Mononuclear cell (primary cell): ENCODE results near the gene SLC9A7. TPM values are rescaled to one million over a fixed set of nuclear protein-coding genes. Genes with fewer than 3 reads are reported as not detected.

Source experiments
- H3K27me3 ChIP-seq: 2 replicates; pipeline ENCODE4 v1.6.0; 2011; ENCODE audit warnings: low read length, control low read depth; ENCODE audit not compliant: insufficient read depth
- H3K4me1 ChIP-seq: 2 replicates; pipeline ENCODE4 v1.5.1; 2011; ENCODE audit warnings: mild to moderate bottlenecking, low read length, control low read depth; ENCODE audit not compliant: insufficient read depth
- H3K4me3 ChIP-seq: 2 replicates; pipeline ENCODE4 v1.5.1; 2011; ENCODE audit warnings: mild to moderate bottlenecking, low read length, moderate library complexity
- H3K9me3 ChIP-seq: 2 replicates; pipeline ENCODE4 v1.5.1; 2011; ENCODE audit warnings: low read depth, mild to moderate bottlenecking, control low read depth, low read length
- total RNA-seq: library from RNA; depleted of rRNA; stranded (reverse); fragments of >200 nt; gene quantifications from one replicate; pipeline ENCODE4 v1.2.3, GENCODE V29; 2012

The SLC9A7 gene
- total RNA-seq, 1 donor: 12.5 TPM

- Histone ChIP-seq H3K9me3 (no peaks in the 10 kb centered on the region), H3K4me1 (peaks cover 39% of the 10 kb centered on the region), H3K27me3 (no peaks in the 10 kb centered on the region), H3K4me3 (no peak overlapping the region)
Measured at GRCh38 chrX:46628460-46629371, 130.2 kb downstream of the SLC9A7 start.

GRCh38 chrX:46627711-46628419 is 131.1 kb downstream of the SLC9A7 start:
- H3K9me3 ChIP-seq: no peaks in the 10 kb centered on the region
- H3K27me3 ChIP-seq: no peaks in the 10 kb centered on the region
- peaks cover 39% of the 10 kb centered on the region for H3K4me1 ChIP-seq
- no peak overlapping the region for H3K4me3 ChIP-seq

GRCh38 chrX:46627062-46627461 is 131.9 kb downstream of the SLC9A7 start:
- Histone ChIP-seq H3K4me3 (no peak overlapping the region), H3K9me3 (no peaks in the 10 kb centered on the region)

GRCh38 chrX:46626566-46626965 is 132.4 kb downstream of the SLC9A7 start:
- no peaks in the 10 kb centered on the region for H3K9me3 ChIP-seq
- H3K27me3 ChIP-seq: no peaks in the 10 kb centered on the region
- peaks cover 39% of the 10 kb centered on the region for H3K4me1 ChIP-seq
- no peak overlapping the region for H3K4me3 ChIP-seq

More at GRCh38 chrX:46627062-46627461, 131.9 kb downstream of the SLC9A7 start:
- Histone ChIP-seq H3K27me3 (no peaks in the 10 kb centered on the region), H3K4me1 (peaks cover 39% of the 10 kb centered on the region)

GRCh38 chrX:46624090-46624786 is 134.7 kb downstream of the SLC9A7 start:
- Histone ChIP-seq H3K4me1 (peaks cover 28% of the 10 kb centered on the region), H3K27me3 (no peaks in the 10 kb centered on the region), H3K9me3 (no peaks in the 10 kb centered on the region), H3K4me3 (no peak overlapping the region)

GRCh38 chrX:46621572-46621971 is 137.3 kb downstream of the SLC9A7 start:
- Histone ChIP-seq H3K4me3 (no peak overlapping the region), H3K4me1 (peaks cover 2% of the 10 kb centered on the region), H3K27me3 (no peaks in the 10 kb centered on the region), H3K9me3 (no peaks in the 10 kb centered on the region)

GRCh38 chrX:46620505-46620904 is 138.4 kb downstream of the SLC9A7 start:
- no peaks in the 10 kb centered on the region for H3K9me3 ChIP-seq
- no peak overlapping the region for H3K4me3 ChIP-seq
- no peaks in the 10 kb centered on the region for H3K27me3 ChIP-seq

GRCh38 chrX:46618947-46619346 is 140.0 kb downstream of the SLC9A7 start:
- Histone ChIP-seq H3K4me1 (no peaks in the 10 kb centered on the region), H3K4me3 (no peak overlapping the region), H3K27me3 (no peaks in the 10 kb centered on the region), H3K9me3 (no peaks in the 10 kb centered on the region)

More at GRCh38 chrX:46620505-46620904, 138.4 kb downstream of the SLC9A7 start:
- H3K4me1 ChIP-seq: no peaks in the 10 kb centered on the region

GRCh38 chrX:46617906-46618305 is 141.0 kb downstream of the SLC9A7 start:
- no peaks in the 10 kb centered on the region for H3K9me3 ChIP-seq

GRCh38 chrX:46611658-46612362 is 147.1 kb downstream of the SLC9A7 start:
- Histone ChIP-seq H3K9me3 (no peaks in the 10 kb centered on the region), H3K4me3 (no peak overlapping the region), H3K4me1 (no peaks in the 10 kb centered on the region), H3K27me3 (no peaks in the 10 kb centered on the region)

More at GRCh38 chrX:46617906-46618305, 141.0 kb downstream of the SLC9A7 start:
- no peaks in the 10 kb centered on the region for H3K27me3 ChIP-seq
- no peak overlapping the region for H3K4me3 ChIP-seq
- no peaks in the 10 kb centered on the region for H3K4me1 ChIP-seq

GRCh38 chrX:46610070-46610658 is 148.8 kb downstream of the SLC9A7 start:
- no peaks in the 10 kb centered on the region for H3K9me3 ChIP-seq
- no peak overlapping the region for H3K4me3 ChIP-seq
- H3K4me1 ChIP-seq: no peaks in the 10 kb centered on the region
- no peaks in the 10 kb centered on the region for H3K27me3 ChIP-seq

GRCh38 chrX:46607916-46608315 is 151.0 kb downstream of the SLC9A7 start:
- no peaks in the 10 kb centered on the region for H3K27me3 ChIP-seq
- no peaks in the 10 kb centered on the region for H3K4me1 ChIP-seq
- no peak overlapping the region for H3K4me3 ChIP-seq

GRCh38 chrX:46602468-46603102 is 156.3 kb downstream of the SLC9A7 start:
- no peak overlapping the region for H3K4me3 ChIP-seq
- no peaks in the 10 kb centered on the region for H3K9me3 ChIP-seq
- no peaks in the 10 kb centered on the region for H3K27me3 ChIP-seq
- H3K4me1 ChIP-seq: no peaks in the 10 kb centered on the region

More at GRCh38 chrX:46607916-46608315, 151.0 kb downstream of the SLC9A7 start:
- H3K9me3 ChIP-seq: no peaks in the 10 kb centered on the region

GRCh38 chrX:46601283-46601682 is 157.6 kb downstream of the SLC9A7 start:
- H3K4me3 ChIP-seq: no peak overlapping the region
- no peaks in the 10 kb centered on the region for H3K27me3 ChIP-seq
- no peaks in the 10 kb centered on the region for H3K4me1 ChIP-seq
- no peaks in the 10 kb centered on the region for H3K9me3 ChIP-seq
